Keratinocyte (primary cell): ENCODE results near the gene FAM53A.

Experiments
- EZH2 ChIP-seq: IDR thresholded peaks from one replicate; pipeline ENCODE4 v1.6.1; 2012; ENCODE audit warnings: inconsistent platforms, mild to moderate bottlenecking, low read length, moderate library complexity
- TF ChIP-seq, protein P1 (sequence below), 3 experiments: IDR thresholded peaks in 1 of 3; conservative IDR thresholded peaks in 1 of 3; optimal IDR thresholded peaks in 1 of 3; 2 replicates in 2 of 3; 3 replicates in 1 of 3; pipeline versions ENCODE3 to v1.5.1; 2011; ENCODE audit warnings: low read length in 3 of 3, mild to moderate bottlenecking in 3 of 3, moderate library complexity in 2 of 3, control low read depth in 1 of 3, inconsistent platforms in 1 of 3; ENCODE audit not compliant: insufficient read depth in 2 of 3; ENCODE audit errors: extremely low read depth in 1 of 3

DNA sequence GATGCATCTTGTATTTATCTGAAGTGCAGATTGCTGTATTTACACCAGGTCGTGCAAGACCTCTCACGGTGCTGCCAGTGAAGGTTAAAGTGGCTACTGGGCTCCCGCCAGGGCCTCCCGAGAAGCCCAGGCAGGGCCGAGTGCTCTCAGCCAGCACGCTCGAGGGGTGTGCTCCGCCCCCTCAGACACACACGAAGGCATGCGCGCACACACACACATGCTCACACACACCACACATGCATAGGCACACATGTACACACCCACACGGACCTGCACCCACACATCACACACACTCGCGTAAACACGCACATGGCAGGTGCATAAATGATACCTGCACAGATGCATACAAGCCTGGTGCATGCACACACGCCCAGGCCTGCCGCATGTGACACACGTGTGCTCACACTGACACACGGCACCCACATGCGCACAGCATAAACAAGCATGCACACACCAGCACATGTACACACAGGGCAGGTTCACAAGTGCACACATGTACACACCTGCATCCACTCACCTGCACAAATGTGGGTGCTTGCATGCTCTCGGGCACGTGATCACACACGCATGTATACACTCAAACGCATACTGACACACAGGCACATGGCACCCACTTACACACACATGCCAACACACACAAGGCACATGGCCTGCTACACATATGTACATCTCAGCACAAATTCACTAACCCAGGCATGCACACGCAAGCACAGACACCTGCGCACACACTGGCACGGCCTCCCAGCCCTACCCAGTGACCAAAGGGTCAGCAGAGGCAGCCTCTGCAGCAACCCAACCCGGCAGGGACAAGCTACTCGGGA is 71.6 kb downstream of the FAM53A start:
- no peak for TF ChIP-seq EZH2
- TF ChIP-seq, protein P1, sequence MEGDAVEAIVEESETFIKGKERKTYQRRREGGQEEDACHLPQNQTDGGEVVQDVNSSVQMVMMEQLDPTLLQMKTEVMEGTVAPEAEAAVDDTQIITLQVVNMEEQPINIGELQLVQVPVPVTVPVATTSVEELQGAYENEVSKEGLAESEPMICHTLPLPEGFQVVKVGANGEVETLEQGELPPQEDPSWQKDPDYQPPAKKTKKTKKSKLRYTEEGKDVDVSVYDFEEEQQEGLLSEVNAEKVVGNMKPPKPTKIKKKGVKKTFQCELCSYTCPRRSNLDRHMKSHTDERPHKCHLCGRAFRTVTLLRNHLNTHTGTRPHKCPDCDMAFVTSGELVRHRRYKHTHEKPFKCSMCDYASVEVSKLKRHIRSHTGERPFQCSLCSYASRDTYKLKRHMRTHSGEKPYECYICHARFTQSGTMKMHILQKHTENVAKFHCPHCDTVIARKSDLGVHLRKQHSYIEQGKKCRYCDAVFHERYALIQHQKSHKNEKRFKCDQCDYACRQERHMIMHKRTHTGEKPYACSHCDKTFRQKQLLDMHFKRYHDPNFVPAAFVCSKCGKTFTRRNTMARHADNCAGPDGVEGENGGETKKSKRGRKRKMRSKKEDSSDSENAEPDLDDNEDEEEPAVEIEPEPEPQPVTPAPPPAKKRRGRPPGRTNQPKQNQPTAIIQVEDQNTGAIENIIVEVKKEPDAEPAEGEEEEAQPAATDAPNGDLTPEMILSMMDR (optimal IDR thresholded peaks at IDR 0.05 in 1 of 3, IDR thresholded peaks at IDR 0.05 in 1 of 3, conservative IDR thresholded peaks at IDR 0.05 in 1 of 3; ENCODE audit: extremely low read depth in 1 of 3, insufficient read depth in 2 of 3, low read length in 3 of 3), result no peak
